NCI-H510A treated with DMSO at 0.1 percent for 48 hours (cell line): ENCODE results near the gene PAM.
A peak's percentile ranks its signal among the peaks of the same experiment; 100 is the strongest.

Source experiments
- DNase-seq: peaks from one replicate; lab custom pipeline; 2025; lab: John Stamatoyannopoulos, UW

PAM gene

DNA sequence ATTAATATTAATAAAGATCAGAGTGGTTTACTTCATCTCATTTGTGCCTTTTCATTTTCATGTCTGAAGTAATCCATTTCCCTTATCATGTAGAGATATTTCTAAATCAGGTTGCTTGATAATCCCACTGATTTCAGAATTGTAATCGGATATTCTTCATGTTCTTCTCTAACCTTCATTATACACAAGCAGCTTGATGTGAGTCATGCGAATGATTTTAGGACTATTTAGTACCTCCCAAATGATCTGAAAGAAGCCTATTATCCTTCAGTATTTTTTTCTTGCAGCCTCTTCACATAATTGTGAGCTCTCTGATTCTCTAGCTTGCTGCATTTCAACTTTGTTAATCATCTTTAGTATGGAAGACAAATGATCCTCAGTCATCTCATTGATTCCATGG is 182.8 kb downstream of the PAM start:
- DNase-seq = no peak

DNA sequence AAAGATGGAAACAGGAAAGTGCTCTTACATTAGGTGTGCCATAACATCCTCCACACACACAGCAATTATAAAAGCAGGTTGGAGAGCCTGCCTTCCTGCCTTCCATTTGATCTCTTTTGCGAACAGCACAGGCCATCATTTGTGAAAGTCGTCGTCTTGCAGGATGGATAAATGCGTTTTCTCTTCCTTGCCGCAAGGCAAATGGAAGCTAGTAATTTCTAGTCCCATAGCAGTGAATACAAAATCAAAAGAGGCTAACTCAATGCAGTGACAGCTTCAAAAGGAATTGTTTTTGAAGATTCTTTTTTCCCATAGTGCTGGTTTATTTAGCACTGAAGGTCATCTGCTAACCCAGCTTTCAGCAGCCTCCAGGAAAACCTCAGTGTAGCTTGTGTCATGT is 186.0 kb downstream of the PAM start:
- no peak for DNase-seq

DNA sequence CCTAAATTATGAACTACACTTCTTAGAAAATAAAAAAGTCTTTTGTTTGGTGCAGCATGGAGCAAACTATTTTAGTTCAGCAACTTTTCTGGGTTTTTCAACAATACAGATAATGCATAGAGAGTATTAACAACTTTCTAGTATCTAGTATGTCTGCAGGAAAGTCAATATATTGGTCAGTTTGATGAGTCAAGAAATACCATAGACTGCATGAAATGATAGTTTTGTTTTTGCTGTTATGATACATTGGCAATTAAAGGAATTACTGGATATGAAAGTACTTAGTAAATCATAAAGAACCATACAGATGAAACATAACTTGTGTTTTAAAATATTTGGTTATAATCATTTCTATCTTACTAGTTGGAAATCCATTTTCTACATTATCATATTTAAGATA is 191.3 kb downstream of the PAM start:
- no peak for DNase-seq

DNA sequence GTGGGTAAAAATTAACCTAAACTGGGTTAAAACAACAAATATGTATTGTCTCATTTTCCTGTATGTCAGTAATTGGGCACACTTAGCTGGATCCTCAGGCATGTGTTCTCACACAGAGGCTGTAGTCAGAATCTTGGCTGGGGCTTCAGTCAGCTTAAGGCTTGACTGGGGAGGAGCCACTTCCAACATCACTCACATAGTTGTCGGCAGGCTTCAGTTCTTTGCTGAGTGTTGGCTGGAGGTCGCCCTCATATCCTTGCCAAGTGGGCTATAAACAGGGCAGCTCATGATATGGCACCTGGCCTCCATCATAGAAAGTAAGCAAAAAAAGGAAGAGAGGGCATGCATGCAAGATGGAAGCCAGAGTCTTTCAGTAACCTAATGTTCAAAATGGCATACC is 191.9 kb downstream of the PAM start:
- DNase-seq = no peak

DNA sequence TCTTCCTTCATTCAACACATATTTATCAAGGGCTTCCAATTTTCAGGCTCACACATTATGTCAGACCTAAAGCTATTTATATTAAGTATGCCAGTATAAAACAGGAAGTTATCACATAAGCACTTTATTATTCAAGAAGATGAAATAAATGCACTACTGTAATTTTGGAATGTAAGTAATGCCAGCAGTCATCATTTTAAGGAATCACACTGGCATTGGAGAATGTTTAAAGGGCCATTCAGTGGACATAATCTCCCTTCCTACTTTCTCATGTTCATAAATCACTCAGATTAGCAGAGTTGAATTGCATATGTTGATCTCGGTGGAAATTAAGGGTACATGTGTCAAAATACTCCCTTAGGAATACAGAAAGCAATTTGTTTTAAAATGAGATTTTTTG is 200.4 kb downstream of the PAM start:
- DNase-seq = no peak

DNA sequence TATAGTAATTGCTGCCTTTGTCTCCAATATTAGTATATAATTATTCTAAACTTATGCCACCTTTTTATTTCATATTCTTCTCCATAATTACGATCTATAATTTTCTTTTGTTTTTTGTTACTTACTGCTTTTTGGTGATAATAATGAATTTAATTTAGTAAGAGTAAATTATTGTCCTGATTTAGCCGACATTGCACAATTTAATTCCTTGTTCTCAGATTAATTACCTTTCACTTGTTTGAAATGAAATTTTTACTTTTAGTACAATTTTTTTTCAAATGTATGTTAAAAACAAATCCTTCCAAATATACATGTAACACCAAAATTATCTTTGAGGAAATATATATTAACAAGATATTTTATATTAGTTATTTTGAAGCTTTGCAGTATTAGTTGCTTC is 201.5 kb downstream of the PAM start:
- DNase-seq = no peak

DNA sequence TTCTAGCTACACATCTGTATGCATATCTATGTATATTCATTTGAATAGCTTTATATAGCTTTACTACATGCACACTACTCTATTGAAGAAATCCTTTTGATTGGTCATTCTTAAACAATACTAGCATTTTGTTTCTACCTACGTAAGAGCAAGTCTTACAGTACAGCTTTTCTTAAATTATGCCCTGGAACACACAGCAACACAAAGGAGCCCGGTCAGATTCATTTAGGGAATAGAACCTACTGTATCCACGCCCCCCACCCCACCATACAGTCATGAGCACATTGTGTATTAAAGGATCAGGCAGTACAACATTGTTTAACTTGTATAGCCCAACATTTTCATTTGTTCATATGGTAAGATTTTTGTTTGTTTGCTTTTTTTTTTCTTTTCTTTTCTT is 202.0 kb downstream of the PAM start:
- DNase-seq = no peak

DNA sequence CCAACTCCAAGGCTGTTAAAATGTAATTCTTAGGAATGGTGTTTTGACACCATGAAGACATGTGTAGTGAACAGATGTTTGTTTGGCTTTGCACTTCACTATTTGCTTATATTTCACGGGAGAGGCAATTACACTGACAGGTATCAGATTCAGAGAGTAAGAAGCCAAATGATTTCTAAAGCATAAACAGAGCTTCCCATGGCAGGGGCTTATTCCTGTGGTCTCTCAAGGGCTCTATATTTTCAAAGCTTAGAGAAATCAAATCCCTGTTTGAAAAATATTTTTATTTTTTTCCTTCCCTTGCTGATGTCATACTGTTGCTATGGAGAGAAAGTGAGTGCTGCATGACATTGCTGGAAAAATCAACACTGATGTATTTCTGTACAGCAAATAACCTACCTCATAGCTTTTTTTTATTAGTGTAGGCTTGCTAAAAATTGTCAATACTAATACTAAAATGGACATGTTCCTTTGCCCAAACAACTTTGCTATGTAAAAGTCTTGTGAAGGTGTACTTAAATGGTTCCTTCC is 203.4 kb downstream of the PAM start:
- DNase-seq = peak; percentile 7

DNA sequence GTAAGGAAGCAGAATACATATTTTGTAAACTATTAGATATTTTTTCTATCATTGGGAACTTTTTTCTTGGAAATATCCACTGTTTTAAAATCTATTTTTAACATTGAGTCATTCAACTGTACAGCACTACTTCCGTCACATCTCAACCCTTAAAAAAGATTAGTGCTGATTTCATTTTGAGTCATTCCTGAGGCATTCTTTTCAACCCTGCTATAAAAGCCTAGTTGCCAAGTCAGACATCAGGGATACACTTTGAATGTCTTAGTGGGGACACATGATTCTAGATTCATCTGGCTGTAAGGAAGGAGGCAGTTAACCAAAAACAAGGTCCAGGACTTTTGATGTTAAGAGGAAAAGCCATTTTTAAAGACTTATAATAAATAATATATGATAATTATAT is 203.9 kb downstream of the PAM start:
- no peak for DNase-seq

DNA sequence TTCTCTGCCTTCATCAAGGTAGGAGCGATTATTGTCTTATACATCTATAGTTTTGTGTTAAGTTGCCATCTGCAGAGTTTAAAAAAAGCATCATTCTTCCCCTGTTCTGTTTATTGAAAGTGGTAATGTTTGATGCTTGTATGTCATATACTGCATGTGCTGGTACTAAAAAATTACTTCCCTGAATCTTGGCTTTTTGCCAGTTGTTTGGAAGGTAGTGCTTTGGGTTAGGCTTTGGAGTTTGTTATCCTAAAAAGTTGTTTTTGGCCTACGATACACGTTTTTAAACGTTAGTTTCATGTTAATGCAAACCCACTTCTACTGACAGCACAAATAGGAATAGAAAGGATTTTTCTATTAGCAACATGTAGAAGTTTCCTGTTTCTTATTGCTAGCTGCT is 206.6 kb downstream of the PAM start:
- DNase-seq = no peak

DNA sequence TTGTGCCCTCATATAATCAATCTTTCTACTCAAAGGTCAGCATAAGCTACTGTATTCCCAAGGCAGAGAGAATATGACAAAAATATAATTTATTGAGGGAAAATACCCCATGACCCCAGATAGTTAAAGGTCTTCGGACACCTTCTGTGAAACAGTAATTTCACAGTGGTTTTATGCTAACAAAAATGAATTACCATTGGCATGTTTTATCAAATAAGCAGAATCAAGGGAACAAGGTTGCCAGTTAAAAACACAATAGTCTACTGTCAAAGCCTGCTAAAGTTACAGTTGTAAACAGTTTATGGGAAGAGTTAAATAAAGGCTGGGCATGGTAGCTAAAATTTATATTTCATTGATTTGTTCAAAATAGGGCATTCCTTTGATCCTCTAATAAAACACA is 210.5 kb downstream of the PAM start:
- DNase-seq = no peak

DNA sequence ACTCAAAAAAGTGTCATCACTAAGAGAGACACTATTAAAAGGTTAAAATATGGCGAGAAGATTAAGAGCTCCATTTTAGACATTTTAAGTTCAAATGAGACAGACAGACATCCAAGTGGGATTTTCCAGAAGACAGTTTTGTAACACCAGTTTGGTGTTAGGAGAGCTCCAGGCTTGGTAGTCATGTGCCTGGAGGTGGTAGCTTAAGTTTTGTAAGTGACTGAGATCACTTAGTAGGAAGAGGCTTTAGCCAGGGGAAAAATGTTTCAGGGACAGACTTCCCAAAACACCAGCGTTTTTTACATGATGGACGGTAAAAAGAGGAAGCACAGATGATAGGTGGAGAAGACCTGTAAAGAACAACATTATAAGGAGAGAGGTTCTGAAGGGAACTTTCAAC is 214.5 kb downstream of the PAM start:
- DNase-seq = no peak

DNA sequence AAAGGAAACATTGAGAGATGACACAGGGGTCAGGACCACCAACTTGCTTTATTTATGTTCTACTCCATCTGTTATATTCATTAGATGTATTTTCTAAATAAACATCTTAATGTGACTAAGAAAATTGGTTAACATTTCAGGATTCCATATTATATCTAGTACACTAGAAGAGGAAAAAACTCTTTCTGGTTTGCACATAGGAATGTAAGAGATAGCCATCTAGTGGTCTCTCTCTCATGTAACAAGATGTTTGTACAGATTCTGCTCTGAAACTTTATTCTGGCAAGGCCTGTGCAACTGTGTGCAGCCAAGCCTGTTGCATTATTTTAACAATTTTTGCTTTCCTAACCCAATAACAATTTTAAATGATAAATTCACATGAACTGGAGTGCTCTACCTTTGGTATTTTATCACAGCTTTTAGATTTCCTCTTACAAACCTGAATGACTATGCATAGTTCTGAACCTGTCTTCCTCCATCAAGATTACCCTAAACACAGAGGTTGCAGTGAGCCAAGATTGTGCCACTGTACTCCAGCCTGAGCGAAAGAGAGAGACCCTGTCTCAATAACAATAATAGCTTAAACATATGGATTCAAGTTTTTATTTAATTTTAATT is 216.7 kb downstream of the PAM start:
- DNase-seq = no peak

DNA sequence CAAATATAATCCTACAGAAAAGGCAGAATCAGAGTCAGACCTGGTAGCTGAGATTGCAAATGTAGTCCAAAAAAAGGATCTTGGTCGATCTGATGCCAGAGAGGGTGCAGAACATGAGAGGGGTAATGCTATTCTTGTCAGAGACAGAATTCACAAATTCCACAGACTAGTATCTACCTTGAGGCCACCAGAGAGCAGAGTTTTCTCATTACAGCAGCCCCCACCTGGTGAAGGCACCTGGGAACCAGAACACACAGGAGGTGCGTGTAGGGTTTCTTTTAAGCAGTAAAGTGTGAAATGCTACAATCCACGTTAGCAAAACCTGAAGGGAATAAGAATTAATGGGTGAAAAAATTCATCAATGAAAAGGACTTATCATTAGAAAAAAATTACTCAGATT is 219.1 kb downstream of the PAM start:
- no peak for DNase-seq

DNA sequence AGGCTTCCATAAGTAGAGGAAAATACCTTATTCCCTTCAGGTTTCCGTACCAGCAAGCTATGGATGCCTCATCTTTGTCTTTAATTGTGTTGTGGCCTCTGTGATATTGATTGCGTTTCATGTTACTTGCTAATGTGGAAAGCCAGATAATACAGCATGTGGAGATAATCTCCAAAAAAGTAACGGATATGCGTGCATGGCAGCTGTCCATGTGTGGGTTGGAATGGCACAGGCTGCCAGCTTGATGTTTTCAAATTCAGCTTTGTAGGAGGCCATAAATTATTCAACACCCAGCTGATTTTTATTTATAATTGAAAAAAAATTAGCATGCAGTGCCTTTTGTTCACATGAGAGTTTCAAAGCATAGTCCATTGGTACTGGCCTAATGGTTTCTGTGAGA is 219.9 kb downstream of the PAM start:
- no peak for DNase-seq

DNA sequence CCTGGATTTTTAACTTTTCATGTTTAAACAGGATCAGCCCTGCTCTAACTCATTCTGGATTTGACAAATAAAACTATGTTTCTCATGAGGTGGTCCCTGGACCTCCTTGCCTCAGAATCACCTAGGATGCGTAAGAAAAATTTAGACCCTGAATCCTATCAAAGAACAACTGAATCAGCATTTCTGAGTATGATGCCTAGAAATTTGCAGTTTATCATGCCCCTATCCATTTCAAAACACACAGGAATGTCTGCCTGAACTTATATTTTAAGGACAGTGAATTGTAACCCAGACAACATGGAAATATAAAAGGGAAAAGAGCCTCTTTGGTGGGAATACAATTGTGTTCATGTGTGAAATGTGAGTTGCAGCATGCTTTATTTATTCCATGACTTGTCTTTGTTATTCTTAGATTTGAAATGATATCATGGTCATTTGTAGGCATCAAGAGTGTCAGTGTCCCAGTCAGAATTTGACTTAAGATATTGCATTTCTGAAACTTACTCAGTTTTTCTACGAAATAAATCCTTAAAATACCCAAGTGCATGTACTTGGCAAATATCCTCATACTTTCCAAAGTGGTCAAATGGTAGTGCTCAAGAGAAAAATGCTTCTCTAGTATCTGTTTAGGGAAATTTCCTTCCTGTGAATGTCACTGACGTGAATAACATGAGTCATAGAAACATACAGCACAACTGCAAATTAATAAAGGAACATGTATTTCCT is 220.5 kb downstream of the PAM start:
- DNase-seq = no peak

DNA sequence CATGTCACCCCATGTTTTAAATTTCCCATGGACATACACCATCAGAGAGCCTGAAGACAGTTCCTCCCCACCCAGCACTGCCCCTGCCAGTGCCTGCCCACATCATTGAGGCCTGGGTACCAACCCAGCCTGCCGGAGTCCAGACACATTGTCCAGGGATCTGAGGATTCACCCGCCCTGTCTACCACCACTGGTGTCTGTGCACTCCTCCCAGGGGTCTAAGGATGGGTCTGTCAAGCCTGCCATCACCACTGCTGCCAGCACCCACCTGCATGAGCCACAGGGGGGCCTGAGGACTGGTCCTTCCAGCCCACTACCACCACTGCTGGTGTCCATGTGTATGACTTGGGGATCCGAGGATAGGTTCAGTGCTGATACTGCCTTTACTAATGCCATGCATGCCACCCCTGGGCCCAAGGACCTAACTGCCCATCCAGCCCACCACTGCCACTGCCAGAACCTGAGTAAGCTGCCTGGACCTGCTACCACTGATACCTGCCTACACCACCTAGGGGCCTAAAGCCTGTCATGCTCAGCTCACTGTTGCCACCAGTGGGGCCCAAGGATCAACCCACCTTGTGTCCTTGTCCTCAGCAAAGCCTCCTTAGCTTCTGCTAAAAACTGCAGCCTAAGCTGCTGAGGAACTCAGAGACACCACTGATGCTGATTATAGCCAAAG is 227.0 kb downstream of the PAM start:
- DNase-seq = no peak

DNA sequence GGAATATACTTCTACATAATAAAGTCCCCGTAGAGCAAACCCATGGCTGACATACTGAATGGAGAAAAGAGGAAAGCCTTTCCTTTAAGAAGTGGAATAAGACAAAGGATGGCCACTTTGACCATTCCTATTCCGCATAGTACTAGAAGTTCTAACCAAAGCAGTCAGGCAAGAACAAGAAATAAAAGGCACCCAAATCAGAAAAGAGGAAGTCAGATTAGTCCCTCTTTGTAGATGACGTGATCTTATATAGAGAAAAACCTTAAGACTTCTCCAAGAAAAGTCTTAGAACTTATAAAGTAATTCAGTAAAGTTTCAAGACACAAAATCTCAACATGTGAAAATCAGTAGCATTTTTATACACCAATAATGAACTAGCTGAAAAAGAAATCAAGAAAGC is 231.0 kb downstream of the PAM start:
- DNase-seq = no peak

DNA sequence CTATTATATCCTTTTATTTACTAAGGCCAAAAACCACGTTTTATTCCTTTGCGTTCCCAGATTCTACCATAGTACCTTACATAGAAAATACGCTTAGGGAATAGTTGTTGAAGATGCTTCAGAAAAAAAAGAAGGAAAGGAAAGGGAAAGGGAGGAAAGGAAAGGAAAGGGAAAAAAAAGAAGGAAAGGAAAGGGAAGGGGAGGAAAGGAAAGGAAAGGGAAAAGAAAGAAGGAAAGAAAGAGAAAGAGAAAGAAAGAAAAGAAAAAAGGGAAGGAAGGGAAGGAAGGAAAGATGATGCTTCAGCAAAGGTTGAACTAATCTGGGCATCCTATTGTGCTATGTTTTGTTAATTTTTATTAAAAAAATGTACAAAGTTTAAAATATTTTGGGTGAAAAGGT is 233.4 kb downstream of the PAM start:
- no peak for DNase-seq

DNA sequence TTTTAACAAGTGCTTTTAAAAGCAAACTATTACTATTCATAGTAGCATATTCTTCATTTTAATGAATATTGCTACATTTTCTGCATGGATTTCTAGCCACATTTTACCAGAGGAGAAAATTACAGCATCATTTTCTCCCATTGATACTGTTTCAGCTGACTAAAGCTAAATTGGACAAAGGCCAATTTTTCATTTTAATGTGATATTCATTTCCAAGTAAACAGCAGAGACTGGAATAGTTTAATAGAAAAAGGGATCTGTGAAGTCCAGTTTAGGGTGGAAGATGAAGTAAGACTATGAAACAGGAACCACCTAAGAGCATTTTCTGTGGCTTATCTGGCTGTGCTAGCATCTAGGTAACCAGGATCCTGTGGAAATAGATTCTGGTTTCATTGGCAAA is 236.7 kb downstream of the PAM start:
- no peak for DNase-seq

DNA sequence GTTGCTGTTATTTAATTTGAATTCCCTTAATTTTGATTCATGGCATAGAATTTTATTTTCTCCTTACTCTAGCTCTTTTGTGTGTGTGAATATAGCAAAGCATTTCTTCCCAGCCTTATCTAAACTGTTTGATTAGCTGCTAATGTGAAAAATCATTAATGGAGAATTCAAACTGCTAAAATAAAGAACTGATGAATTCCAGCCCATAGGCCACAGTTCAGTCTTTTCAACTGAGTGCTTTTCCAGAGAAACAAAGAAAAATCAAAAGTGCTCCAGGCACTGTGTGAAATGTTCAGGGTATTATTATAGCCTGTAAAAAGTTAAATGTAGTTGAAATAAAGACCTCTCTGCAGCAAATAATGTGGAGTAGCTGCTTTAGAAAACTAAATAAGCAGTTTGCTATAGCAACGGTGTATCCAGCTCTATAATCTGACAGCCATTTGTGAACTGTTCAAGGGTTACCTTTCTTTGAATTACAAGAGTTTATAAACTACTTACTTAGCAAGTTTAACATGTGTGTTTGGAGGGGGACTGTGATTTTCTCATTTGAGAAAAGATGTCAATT is 241.0 kb downstream of the PAM start:
- DNase-seq = no peak

DNA sequence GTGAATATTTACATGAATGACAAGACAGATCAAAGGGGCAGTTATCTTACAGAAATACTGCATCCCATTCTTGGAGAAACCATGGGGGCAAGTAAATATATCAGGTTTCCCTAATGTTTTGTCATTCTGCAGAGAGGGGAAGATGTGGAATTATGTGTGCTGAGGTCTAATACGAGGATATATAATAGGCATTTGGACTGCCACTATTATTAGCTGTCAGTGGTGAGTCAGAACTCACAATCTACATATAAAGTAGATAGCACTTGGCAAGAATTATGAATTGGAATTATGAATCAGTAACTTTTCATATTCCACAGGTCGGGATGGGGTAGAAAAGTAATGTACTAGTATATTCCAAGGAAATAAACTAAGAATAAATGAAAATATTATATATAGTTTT is 243.1 kb downstream of the PAM start:
- no peak for DNase-seq

DNA sequence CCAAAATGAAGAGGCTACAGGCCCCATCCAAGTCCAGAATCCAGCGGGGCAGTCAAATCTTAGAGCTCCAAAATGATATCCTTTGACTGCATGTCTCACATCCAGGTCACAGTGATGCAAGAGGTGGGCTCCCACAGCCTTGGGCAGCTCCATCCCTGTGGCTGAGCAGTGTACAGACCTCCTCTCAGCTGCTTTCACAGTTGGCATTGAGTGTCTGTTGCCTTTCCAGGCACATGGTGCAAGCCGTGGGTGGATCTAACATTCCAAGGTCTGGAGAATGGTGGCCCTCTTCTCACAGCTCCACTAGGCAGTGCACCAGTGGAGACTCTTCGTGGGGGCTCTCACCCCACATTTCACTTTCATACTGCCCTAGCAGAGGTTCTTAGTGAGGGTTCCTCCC is 244.1 kb downstream of the PAM start:
- no peak for DNase-seq
